Upper lobe of left lung (tissue), 4 donors: Measurements from ENCODE around the gene ZBTB14.

Experiments used
- CTCF ChIP-seq, 6 experiments: fragments of 450-650 bp in 4 of 6; fragments of 200-600 bp in 2 of 6; sonication (generic) in 2 of 6; IDR thresholded peaks; one replicate each; pipeline ENCODE4 v1.5.1; 2016 to 2019; ENCODE audit warnings: antibody characterized with exemption in 6 of 6
- POLR2A ChIP-seq, 4 donors: fragments of 450-650 bp; IDR thresholded peaks; one replicate each; pipeline ENCODE4 v1.5.1; 2016 to 2017; ENCODE audit warnings: antibody characterized with exemption in 4 of 4, mild to moderate bottlenecking in 2 of 4
- POLR2AphosphoS5 ChIP-seq, 2 donors: sonication (generic); formaldehyde crosslinking; IDR thresholded peaks; one replicate each; pipeline ENCODE4 v1.5.1; 2017; ENCODE audit warnings: antibody characterized with exemption in 2 of 2

GRCh38 chr18:5284808-5285207 lies 10.7 kb downstream of the ZBTB14 start:
- TF ChIP-seq POLR2A (IDR thresholded peaks at IDR 0.05) (no peak), POLR2AphosphoS5 (IDR thresholded peaks at IDR 0.05) (no peak), CTCF (IDR thresholded peaks at IDR 0.05) (no peak)
